Activated naive CD8-positive, alpha-beta T cell treated with anti-CD3 and anti-CD28 coated beads, Interleukin-2, amount 50 U/mL, for 24 hours (primary cell): Measurements from ENCODE around the gene CALCOCO2.
"Not testable (repeated sequence)": the region's sequence is repeated elsewhere in the genome, so short reads cannot be mapped to it uniquely, and the experiment has no call there.

Experiments used
- ATAC-seq: fragments of 150-1000 bp; cut with Tn5 transposase; one replicate; pipeline ENCODE4 v1.10.0; 2021
- DNase-seq: peaks from one replicate; pipeline ENCODE4 v3.0.0; 2021
- H3K27ac Mint-ChIP-seq: one replicate; pipeline ENCODE4 v1.8.0; 2021; ENCODE audit warnings: mild to moderate bottlenecking, mixed read lengths
- H3K27me3 Mint-ChIP-seq: one replicate; pipeline ENCODE4 v1.8.0; 2021; ENCODE audit warnings: mixed read lengths
- H3K36me3 Mint-ChIP-seq: one replicate; pipeline ENCODE4 v1.8.0; 2021; ENCODE audit warnings: low read depth, mixed read lengths
- H3K4me1 Mint-ChIP-seq: one replicate; pipeline ENCODE4 v1.8.0; 2021; ENCODE audit warnings: mixed read lengths
- H3K4me3 Mint-ChIP-seq: one replicate; pipeline ENCODE4 v1.8.0; 2021; ENCODE audit warnings: mild to moderate bottlenecking, moderate library complexity, mixed read lengths
- H3K9me3 Mint-ChIP-seq: one replicate; pipeline ENCODE4 v1.8.0; 2021; ENCODE audit warnings: mixed read lengths

Gene CALCOCO2

GRCh38 chr17:48830840-48831548 lies at the start of gene CALCOCO2:
Gene CALCOCO2, plus strand, starts transcription at chr17:48831035. Its CDS starts 10,673 bp downstream, at chr17:48841708.
- ATAC-seq (peak; percentile 93), DNase-seq (peak; percentile 93)
- Mint-ChIP-seq H3K36me3 (peaks cover under 1% of the 10 kb centered on the region), H3K4me1 (peaks cover 62% of the 10 kb centered on the region), H3K27me3 (no peaks in the 10 kb centered on the region), H3K27ac (peak within 1 kb of the TSS; percentile 95), H3K4me3 (peak within 1 kb of the TSS; percentile 95), H3K9me3 (no peaks in the 10 kb centered on the region)

- ATAC-seq (no peak), DNase-seq (no peak)
- H3K4me3 Mint-ChIP-seq = no peak overlapping the region
- no peak overlapping the region for H3K27ac Mint-ChIP-seq
- no peaks in the 10 kb centered on the region for H3K9me3 Mint-ChIP-seq
- H3K36me3 Mint-ChIP-seq = no peaks in the 10 kb centered on the region
- peaks cover 30% of the 10 kb centered on the region for H3K27me3 Mint-ChIP-seq
- peaks cover 18% of the 10 kb centered on the region for H3K4me1 Mint-ChIP-seq
Observed at GRCh38 chr17:48787828-48788227, 43.0 kb upstream of the CALCOCO2 start.

GRCh38 chr17:48790607-48791127 lies 40.2 kb upstream of the CALCOCO2 start:
- no peak for ATAC-seq
- H3K4me3 Mint-ChIP-seq = no peak overlapping the region

GRCh38 chr17:48791128-48792032 lies 39.5 kb upstream of the CALCOCO2 start:
- peaks cover 18% of the 10 kb centered on the region for H3K4me1 Mint-ChIP-seq
- ATAC-seq (peak; percentile 90), DNase-seq (peak; percentile 30)
- no peak overlapping the region for H3K27ac Mint-ChIP-seq
- no peaks in the 10 kb centered on the region for H3K9me3 Mint-ChIP-seq
- H3K4me3 Mint-ChIP-seq = no peak overlapping the region
- peaks cover 43% of the 10 kb centered on the region for H3K27me3 Mint-ChIP-seq
- no peaks in the 10 kb centered on the region for H3K36me3 Mint-ChIP-seq

More at GRCh38 chr17:48790607-48791127, 40.2 kb upstream of the CALCOCO2 start:
- Mint-ChIP-seq H3K9me3 (no peaks in the 10 kb centered on the region), H3K4me1 (peaks cover 18% of the 10 kb centered on the region), H3K27ac (no peak overlapping the region), H3K36me3 (no peaks in the 10 kb centered on the region), H3K27me3 (peaks cover 42% of the 10 kb centered on the region)
- DNase-seq = no peak

- H3K9me3 Mint-ChIP-seq = no peaks in the 10 kb centered on the region
- H3K27ac Mint-ChIP-seq = no peak overlapping the region
- no peak for ATAC-seq
- peaks cover 49% of the 10 kb centered on the region for H3K27me3 Mint-ChIP-seq
- no peak overlapping the region for H3K4me3 Mint-ChIP-seq
- H3K4me1 Mint-ChIP-seq = peaks cover 18% of the 10 kb centered on the region
- H3K36me3 Mint-ChIP-seq = no peaks in the 10 kb centered on the region
- no peak for DNase-seq
Observed at GRCh38 chr17:48792033-48792798, 38.6 kb upstream of the CALCOCO2 start.

GRCh38 chr17:48795444-48796162 lies 35.2 kb upstream of the CALCOCO2 start:
- H3K4me1 Mint-ChIP-seq = peaks cover 18% of the 10 kb centered on the region
- H3K9me3 Mint-ChIP-seq = no peaks in the 10 kb centered on the region
- H3K27ac Mint-ChIP-seq = no peak overlapping the region
- H3K36me3 Mint-ChIP-seq = no peaks in the 10 kb centered on the region
- H3K27me3 Mint-ChIP-seq = peaks cover 39% of the 10 kb centered on the region
- no peak overlapping the region for H3K4me3 Mint-ChIP-seq
- no peak for ATAC-seq
- DNase-seq = no peak

GRCh38 chr17:48796163-48796522 lies 34.7 kb upstream of the CALCOCO2 start:
- H3K4me3 Mint-ChIP-seq, H3K36me3 Mint-ChIP-seq, H3K27ac Mint-ChIP-seq, DNase-seq, H3K9me3 Mint-ChIP-seq, ATAC-seq: not testable (repeated sequence)
- peaks cover 15% of the 10 kb centered on the region for H3K4me1 Mint-ChIP-seq
- peaks cover 44% of the 10 kb centered on the region for H3K27me3 Mint-ChIP-seq

- peaks cover 32% of the 10 kb centered on the region for H3K27me3 Mint-ChIP-seq
- H3K4me3 Mint-ChIP-seq = no peak overlapping the region
- no peaks in the 10 kb centered on the region for H3K4me1 Mint-ChIP-seq
- no peak for ATAC-seq
- no peaks in the 10 kb centered on the region for H3K36me3 Mint-ChIP-seq
- H3K9me3 Mint-ChIP-seq = no peaks in the 10 kb centered on the region
- no peak overlapping the region for H3K27ac Mint-ChIP-seq
- no peak for DNase-seq
Observed at GRCh38 chr17:48799069-48799723, 31.6 kb upstream of the CALCOCO2 start.

GRCh38 chr17:48800626-48801217 lies 30.1 kb upstream of the CALCOCO2 start:
- ATAC-seq = no peak
- peaks cover 29% of the 10 kb centered on the region for H3K27me3 Mint-ChIP-seq
- H3K36me3 Mint-ChIP-seq = no peaks in the 10 kb centered on the region
- no peaks in the 10 kb centered on the region for H3K4me1 Mint-ChIP-seq
- no peak overlapping the region for H3K27ac Mint-ChIP-seq
- no peak for DNase-seq
- H3K9me3 Mint-ChIP-seq = no peaks in the 10 kb centered on the region
- no peak overlapping the region for H3K4me3 Mint-ChIP-seq

- H3K9me3 Mint-ChIP-seq = no peaks in the 10 kb centered on the region
- ATAC-seq (peak; percentile 86), DNase-seq (peak; percentile 78)
- H3K27ac Mint-ChIP-seq = no peak overlapping the region
- H3K27me3 Mint-ChIP-seq = peaks cover 14% of the 10 kb centered on the region
- H3K36me3 Mint-ChIP-seq = no peaks in the 10 kb centered on the region
- H3K4me1 Mint-ChIP-seq = no peaks in the 10 kb centered on the region
- no peak overlapping the region for H3K4me3 Mint-ChIP-seq
Observed at GRCh38 chr17:48804936-48805411, 25.9 kb upstream of the CALCOCO2 start.

GRCh38 chr17:48809182-48809581 lies 21.7 kb upstream of the CALCOCO2 start:
- DNase-seq (no peak), ATAC-seq (no peak)
- no peaks in the 10 kb centered on the region for H3K36me3 Mint-ChIP-seq
- H3K27me3 Mint-ChIP-seq = peaks cover 16% of the 10 kb centered on the region
- H3K27ac Mint-ChIP-seq = no peak overlapping the region
- no peak overlapping the region for H3K4me3 Mint-ChIP-seq
- no peaks in the 10 kb centered on the region for H3K4me1 Mint-ChIP-seq
- no peaks in the 10 kb centered on the region for H3K9me3 Mint-ChIP-seq

- Mint-ChIP-seq H3K27me3 (peaks cover 34% of the 10 kb centered on the region), H3K4me3 (no peak overlapping the region), H3K36me3 (no peaks in the 10 kb centered on the region), H3K9me3 (no peaks in the 10 kb centered on the region), H3K4me1 (peaks cover 15% of the 10 kb centered on the region), H3K27ac (no peak overlapping the region)
- DNase-seq = no peak
- no peak for ATAC-seq
Observed at GRCh38 chr17:48812001-48812400, 18.8 kb upstream of the CALCOCO2 start.

GRCh38 chr17:48814504-48814903 lies 16.3 kb upstream of the CALCOCO2 start:
- H3K27me3 Mint-ChIP-seq = peaks cover 52% of the 10 kb centered on the region
- ATAC-seq (peak; percentile 42), DNase-seq (peak; percentile 63)
- H3K36me3 Mint-ChIP-seq = no peaks in the 10 kb centered on the region
- H3K27ac Mint-ChIP-seq = no peak overlapping the region
- peaks cover 15% of the 10 kb centered on the region for H3K4me1 Mint-ChIP-seq
- H3K9me3 Mint-ChIP-seq = no peaks in the 10 kb centered on the region
- H3K4me3 Mint-ChIP-seq = no peak overlapping the region
